Activated T-cell treated with anti-CD3 and anti-CD28 coated beads, Interleukin-2, amount 50 U/mL, for 24 hours (primary cell): ENCODE measurements around the gene LBHD2.
A peak's percentile ranks its signal among the peaks of the same experiment; 100 is the strongest.

Experiments
- DNase-seq: peaks from one replicate; pipeline ENCODE4 v3.0.0-alpha.2; 2020
- H3K27ac Mint-ChIP-seq: 2 replicates; pipeline ENCODE4 v1.8.0; 2020; ENCODE audit warnings: mild to moderate bottlenecking, mixed read lengths
- H3K27me3 Mint-ChIP-seq: 2 replicates; pipeline ENCODE4 v1.8.0; 2020; ENCODE audit warnings: mixed read lengths
- H3K36me3 Mint-ChIP-seq: 2 replicates; pipeline ENCODE4 v1.8.0; 2020; ENCODE audit warnings: low read depth, mixed read lengths
- H3K4me1 Mint-ChIP-seq: 2 replicates; pipeline ENCODE4 v1.8.0; 2020; ENCODE audit warnings: low read depth, mixed read lengths
- H3K4me3 Mint-ChIP-seq: 2 replicates; pipeline ENCODE4 v1.8.0; 2020; ENCODE audit warnings: mild to moderate bottlenecking, moderate library complexity, mixed read lengths
- H3K9me3 Mint-ChIP-seq: 2 replicates; pipeline ENCODE4 v1.8.0; 2020; ENCODE audit warnings: mixed read lengths

LBHD2 gene

DNA sequence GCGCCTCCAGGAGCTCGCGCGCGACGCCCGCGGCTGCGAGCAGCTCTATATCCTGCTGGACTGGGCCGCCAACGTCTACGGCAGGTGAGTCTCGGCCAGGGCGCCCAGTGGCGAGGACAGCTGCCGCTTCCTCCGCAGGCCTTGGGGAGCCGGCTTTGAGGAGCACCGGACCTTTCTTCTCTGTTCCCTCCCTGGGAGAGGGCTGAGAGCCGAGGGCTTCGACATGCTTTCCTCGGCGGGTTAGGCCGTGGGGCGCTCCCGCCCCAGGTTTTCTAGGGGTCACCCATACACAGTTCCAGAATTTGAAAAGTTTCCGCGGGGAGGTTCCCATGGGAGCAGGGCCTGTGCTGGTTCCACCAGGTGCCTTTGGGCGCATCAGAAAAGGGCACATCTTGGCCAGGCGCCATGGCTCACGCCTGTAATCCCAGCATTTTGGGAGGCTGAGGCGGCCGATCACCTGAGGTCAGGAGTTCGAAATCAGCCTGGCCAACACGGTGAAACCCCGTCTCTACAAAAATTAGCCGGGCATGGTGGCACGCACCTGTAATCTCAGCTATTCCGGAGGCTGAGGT, 18.8 kb downstream of the LBHD2 start:
- Mint-ChIP-seq H3K27me3 (peaks cover 55% of the 10 kb centered on the region), H3K4me3 (no peak overlapping the region), H3K4me1 (peaks cover 8% of the 10 kb centered on the region), H3K36me3 (no peaks in the 10 kb centered on the region), H3K27ac (no peak overlapping the region), H3K9me3 (no peaks in the 10 kb centered on the region)
- DNase-seq: no peak

DNA sequence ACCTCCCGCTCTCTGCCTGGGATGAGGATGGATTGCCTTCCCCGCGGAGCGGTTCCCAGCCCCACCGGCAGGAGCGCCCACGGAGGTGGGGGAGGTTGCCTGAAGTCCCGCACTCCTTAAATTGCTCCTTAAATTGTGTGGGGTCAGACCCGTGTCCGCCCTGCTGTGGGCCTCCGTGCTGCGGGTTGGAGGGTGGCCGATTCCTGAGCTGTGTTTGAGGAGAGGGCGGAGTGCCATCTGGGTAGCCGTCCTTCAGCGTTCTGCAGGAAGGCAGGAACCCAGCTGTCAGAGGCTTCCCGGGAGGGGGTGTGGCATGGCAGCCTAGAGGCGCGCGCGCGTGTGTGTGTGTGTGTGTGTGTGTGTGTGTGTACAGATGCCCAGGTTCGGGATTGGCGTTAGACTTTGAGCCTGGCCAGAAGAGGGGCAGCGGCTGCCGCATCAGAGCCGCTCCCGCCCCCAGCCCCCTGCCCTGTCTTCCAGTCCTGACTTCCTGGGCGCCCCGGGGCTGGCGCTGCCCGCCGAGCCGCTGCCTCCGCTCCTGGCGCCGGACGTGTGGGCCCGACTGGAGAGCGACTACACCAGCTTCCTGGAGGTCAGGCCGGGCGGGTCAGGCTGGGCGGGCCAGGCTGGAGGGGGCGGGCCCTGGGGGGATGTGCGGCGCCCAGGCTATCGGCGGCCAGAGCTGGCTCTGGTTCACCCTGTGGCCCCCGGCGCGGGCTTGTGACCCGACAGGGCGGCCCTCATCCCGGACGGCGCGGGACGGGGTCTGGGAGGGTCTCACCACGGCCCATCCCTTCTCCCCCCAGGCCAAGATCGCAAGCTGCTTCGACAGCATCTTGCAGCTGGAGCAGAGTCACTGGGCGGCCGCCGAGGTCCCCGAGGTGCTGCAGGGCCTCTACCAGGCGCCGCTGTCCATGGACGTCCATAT, 19.7 kb downstream of the LBHD2 start:
- DNase-seq: no peak
- peaks cover 60% of the 10 kb centered on the region for H3K27me3 Mint-ChIP-seq

DNA sequence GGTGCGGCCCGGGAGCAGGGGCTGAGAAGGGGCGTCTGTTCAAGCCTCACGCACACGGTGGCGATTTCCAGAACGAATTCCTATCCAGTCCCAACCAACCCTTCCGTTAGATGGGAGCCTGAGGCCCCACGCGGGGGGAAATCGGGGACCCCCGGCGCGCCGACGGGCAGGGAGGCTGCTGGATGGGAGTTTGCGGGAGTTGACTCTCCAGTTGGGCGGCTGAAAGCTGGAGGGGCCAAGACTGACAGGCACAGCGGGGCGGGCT, 20.3 kb downstream of the LBHD2 start:
- Mint-ChIP-seq H3K27ac (no peak overlapping the region), H3K27me3 (peaks cover 60% of the 10 kb centered on the region), H3K9me3 (no peaks in the 10 kb centered on the region), H3K4me3 (no peak overlapping the region), H3K36me3 (no peaks in the 10 kb centered on the region), H3K4me1 (peaks cover 8% of the 10 kb centered on the region)
- DNase-seq: no peak

More for the DNA sequence above, 19.7 kb downstream of the LBHD2 start:
- H3K4me1 Mint-ChIP-seq: peaks cover 8% of the 10 kb centered on the region
- H3K27ac Mint-ChIP-seq: no peak overlapping the region
- no peak overlapping the region for H3K4me3 Mint-ChIP-seq
- no peaks in the 10 kb centered on the region for H3K9me3 Mint-ChIP-seq
- no peaks in the 10 kb centered on the region for H3K36me3 Mint-ChIP-seq

DNA sequence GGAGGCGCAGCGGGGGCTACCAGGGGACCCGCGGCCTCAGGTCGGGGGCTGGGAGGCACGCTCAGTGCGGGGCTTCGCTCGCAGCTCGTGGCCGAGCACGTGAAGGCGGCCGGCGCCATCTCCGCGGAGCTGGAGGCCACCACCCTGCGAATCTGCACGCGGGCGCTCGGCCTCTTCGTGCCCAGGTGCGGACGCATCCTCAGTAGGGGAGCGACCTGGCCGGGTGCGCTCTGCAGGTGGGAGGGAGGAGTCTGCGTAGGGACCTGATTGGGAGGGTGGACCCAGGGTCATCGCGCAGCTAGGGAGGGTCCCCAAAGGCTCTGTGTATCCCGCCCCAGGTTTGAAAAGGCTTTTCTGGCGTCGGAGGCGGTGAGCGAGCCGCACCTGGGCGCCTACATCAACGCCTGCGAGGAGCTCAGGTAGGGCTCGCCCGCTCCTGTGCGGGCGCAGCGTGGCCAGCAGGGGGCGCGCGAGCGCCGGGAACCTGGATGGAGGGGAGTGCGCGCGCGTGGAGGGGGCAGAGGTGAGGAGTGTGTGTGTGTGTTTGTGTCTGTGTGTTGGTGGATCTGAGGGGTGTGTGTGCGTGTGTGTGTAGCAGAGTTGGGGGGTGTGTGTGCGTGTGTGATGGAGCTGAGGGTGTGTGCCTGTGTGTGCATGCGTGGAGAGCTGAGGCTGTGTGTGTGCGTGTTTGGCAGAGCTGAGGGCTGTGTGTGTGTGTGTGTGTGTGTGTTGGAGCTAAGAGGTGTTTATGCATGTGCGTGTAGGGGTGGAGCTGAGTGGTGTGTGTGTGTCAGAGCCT, 20.8 kb downstream of the LBHD2 start:
- H3K9me3 Mint-ChIP-seq: no peaks in the 10 kb centered on the region
- H3K27me3 Mint-ChIP-seq: peaks cover 61% of the 10 kb centered on the region
- H3K27ac Mint-ChIP-seq: no peak overlapping the region
- H3K36me3 Mint-ChIP-seq: no peaks in the 10 kb centered on the region
- no peak overlapping the region for H3K4me3 Mint-ChIP-seq
- DNase-seq: peak; percentile 86
- H3K4me1 Mint-ChIP-seq: peaks cover 8% of the 10 kb centered on the region

DNA sequence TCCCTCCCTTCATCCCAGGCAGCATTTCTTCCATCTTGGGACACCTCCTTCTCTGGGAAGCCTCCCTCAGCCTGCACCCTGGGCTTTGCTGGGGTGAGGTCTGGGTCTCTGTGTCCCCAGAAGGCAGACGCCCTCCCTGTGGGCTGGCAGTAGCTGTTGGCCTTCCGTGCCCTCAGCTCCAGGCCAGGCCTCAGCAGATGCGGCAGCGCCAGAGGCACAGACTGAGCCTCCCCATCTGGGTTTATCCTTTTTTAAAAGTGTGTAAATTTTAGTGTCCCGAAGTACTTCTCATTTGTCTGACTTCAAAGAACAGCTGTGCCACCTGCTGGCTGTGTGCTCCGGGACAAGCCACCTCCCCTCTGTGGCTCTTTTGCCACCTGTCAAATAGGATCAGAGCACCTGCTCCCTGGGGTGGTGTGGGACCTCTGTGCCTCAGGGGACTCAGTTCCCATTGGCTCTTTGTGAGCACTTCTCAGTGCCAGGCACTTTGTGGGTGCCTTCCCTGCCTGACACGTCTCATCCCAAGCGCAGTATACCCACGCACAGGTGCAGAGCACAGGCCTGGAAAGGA, 21.7 kb downstream of the LBHD2 start:
- DNase-seq: no peak
- Mint-ChIP-seq H3K27me3 (peaks cover 60% of the 10 kb centered on the region), H3K36me3 (no peaks in the 10 kb centered on the region), H3K4me3 (no peak overlapping the region), H3K4me1 (peaks cover 8% of the 10 kb centered on the region), H3K9me3 (no peaks in the 10 kb centered on the region), H3K27ac (no peak overlapping the region)

DNA sequence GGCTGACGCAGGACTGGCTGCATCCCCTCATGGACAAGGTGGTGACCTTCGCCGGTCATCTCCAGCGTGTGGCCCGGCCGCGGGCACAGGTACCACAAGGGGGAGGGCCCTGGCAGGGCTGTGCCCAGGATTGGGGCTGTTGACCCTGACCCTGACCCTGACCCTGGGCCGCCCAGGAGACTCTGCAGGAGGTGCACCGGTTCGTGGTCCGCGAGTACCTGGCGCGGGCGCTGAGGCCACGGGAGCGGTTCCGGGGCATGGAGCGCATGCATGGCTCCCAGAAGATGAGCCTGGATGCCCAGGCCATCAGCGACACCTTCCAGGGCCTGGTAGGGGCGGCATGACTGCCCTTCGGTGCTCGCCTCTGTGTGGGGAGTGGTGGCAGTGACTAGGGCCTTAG, 23.4 kb downstream of the LBHD2 start:
- Mint-ChIP-seq H3K27me3 (peaks cover 52% of the 10 kb centered on the region), H3K4me1 (peaks cover 8% of the 10 kb centered on the region), H3K27ac (no peak overlapping the region), H3K36me3 (no peaks in the 10 kb centered on the region), H3K4me3 (no peak overlapping the region), H3K9me3 (no peaks in the 10 kb centered on the region)
- DNase-seq: no peak

DNA sequence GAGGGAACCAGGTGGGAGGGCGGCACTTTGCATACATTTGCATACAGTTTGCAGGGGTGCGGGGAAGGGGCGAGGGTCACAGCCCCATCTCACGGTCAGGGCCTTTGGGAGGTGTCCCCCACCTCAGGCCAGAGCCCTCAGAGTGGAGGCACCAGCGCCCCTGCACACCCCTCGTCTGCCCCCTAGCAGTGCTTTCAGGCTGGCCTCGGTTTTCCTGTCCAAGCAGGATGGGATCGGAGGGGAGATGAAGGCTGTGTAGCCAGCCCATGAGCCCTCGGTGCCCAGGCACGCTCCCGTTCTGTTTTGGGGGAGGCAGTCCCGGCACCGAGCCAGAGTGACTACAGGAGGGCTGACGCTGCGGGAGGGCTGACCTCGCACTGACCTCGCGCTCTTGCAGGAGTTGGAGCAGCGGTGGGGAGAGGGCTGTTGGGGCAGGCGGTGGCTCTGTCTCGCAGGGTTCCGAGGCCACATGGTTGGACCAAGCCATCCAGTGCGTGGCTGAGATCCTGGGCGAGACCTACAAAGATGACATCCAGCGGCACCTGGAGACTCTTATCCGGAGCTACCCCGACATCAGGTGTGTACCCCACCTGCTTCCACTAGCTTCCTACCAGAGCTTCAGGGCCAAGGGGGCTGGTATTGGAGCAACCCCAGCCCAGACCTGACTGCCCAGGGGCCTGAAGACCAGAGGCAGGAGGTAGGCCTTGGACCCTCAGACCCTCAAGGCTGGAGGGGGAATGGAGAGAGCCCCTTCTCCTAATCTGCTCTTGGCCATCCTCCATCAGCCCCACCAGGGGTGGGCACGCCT, 24.1 kb downstream of the LBHD2 start:
- no peak overlapping the region for H3K4me3 Mint-ChIP-seq
- H3K27ac Mint-ChIP-seq: no peak overlapping the region
- H3K9me3 Mint-ChIP-seq: no peaks in the 10 kb centered on the region
- peaks cover 45% of the 10 kb centered on the region for H3K27me3 Mint-ChIP-seq
- peaks cover 8% of the 10 kb centered on the region for H3K4me1 Mint-ChIP-seq
- H3K36me3 Mint-ChIP-seq: no peaks in the 10 kb centered on the region
- DNase-seq: no peak

DNA sequence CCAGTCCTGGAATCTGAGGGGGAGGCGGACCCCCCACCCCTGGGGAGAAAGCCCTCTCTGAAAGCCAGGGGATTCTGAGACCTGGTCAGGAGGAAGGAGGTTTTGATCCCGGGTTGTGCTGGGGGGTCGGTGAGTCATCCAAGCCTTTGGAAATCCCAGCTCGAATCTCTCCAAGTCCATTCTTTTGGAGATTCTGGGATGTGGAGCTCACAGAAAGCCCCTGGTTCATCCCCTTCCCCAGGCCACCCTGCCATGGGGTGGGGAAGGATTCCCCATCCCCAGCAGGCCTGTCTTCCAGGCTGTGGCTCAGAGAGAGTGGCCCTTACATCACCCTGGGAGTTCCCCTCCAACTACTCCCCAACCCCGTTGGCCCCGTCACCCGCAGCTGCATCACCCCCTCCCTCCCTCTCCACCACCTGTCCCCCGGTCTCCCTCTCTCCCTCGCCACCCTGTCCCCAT, 24.8 kb downstream of the LBHD2 start:
- Mint-ChIP-seq H3K4me3 (no peak overlapping the region), H3K27me3 (peaks cover 40% of the 10 kb centered on the region), H3K9me3 (no peaks in the 10 kb centered on the region), H3K4me1 (peaks cover 6% of the 10 kb centered on the region), H3K36me3 (no peaks in the 10 kb centered on the region), H3K27ac (no peak overlapping the region)
- DNase-seq: no peak

DNA sequence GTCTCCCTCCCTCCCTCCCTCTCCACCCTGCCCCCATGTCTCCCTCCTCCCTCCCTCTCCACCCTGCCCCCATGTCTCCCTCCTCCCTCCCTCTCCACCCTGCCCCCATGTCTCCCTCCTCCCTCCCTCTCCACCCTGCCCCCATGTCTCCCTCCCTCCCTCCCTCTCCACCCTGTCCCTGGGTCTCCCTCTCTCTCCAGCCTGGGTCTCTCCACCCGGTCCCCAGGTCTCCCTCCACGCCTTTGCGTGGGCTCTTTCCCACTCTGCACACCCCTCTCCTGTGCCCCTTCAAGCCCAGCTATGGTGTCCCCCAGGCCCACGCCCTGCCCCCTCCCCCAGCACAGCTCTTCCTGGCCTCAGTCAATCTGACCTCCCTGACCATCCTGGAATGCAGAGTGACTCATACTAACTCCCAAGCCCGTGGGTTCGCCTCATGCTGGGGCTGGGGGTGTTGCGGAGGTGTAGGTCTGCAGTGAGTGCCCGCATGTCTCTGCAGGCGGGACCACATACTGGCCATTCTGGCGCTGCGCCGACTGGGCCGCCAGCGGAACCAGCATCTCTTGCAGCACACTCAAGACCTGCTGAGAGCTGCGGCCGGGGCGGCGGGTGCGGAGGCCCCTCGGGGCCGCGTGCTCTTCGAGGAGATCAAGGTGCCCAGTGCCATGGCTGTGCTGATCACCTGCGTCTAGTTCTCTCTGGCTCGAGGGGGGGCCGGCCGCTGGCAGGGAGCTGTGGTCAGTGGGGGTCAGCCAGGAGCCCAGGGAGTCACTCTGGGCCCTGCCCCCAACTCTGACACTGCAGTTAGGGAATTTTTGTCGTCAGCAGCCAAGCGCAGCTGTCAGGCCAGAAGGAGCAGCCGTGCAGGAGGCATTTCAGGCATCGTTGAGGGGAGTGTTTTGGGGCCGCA, 25.8 kb downstream of the LBHD2 start:
- H3K4me3 Mint-ChIP-seq: no peak overlapping the region
- peaks cover 35% of the 10 kb centered on the region for H3K27me3 Mint-ChIP-seq
- H3K9me3 Mint-ChIP-seq: no peaks in the 10 kb centered on the region
- DNase-seq: no peak
- no peaks in the 10 kb centered on the region for H3K36me3 Mint-ChIP-seq
- H3K27ac Mint-ChIP-seq: no peak overlapping the region
- peaks cover 8% of the 10 kb centered on the region for H3K4me1 Mint-ChIP-seq

DNA sequence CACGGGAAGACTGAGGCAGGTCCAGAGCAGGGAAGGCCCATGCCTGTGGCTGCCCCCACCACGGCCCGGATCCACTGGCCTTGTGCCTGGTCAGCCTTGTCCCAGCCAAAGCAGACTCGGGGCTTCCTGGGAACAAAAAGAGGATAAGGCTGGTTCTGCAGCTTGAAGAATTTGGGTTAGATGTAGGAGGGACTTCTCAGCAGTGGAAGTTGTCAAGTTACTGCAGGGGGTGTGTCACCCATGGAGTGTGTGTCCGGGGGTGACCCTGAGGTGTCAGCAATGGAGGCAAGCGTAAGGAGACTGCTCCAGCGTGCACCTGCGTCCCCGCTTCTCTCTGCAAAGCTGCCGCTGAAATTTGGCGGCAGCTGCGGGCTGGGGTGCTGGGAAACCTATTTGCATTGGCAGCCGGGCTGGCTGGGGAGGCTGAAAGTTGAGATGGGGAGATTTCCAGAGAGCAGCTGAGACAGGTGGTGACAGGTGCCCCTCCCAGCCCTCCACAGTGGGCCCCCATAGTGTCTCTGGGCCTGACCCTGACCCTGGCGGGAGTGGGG, 26.7 kb downstream of the LBHD2 start:
- no peak overlapping the region for H3K27ac Mint-ChIP-seq
- no peaks in the 10 kb centered on the region for H3K36me3 Mint-ChIP-seq
- peaks cover 8% of the 10 kb centered on the region for H3K4me1 Mint-ChIP-seq
- DNase-seq: no peak
- H3K9me3 Mint-ChIP-seq: no peaks in the 10 kb centered on the region
- no peak overlapping the region for H3K4me3 Mint-ChIP-seq
- H3K27me3 Mint-ChIP-seq: peaks cover 25% of the 10 kb centered on the region

DNA sequence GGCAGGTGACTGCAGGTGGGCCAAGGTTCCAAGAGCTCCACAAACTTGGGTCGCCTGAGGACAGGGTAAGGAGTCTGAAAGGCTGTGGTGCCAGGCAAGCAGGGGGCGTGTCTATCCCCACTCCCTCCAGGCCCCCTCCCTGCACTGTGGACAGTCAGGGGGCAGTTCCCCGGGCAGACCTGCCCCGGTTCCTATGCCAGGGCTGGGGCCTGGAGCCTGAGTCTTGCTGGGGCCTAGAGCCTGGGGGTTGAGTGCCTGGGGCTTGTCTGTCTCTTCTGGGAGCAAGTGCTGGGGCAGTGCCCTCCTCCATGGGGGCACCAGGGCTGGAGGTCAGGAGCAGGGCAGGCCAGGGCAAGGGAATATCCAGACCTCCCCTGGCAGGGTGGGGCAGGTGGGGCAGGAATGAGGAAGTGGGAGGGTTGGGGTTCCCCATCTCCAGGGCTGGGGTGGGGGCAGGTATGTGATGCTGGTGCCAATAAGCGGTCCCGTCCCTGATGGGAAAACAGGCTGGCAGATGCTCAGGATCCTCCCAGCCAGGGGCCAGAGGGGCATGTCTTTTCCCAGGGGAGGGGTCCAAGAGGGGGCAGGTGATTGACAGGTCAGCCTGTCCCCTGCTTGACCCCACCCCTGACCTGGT, 27.3 kb downstream of the LBHD2 start:
- Mint-ChIP-seq H3K9me3 (no peaks in the 10 kb centered on the region), H3K27me3 (peaks cover 19% of the 10 kb centered on the region), H3K4me3 (no peak overlapping the region), H3K36me3 (no peaks in the 10 kb centered on the region), H3K4me1 (peaks cover 8% of the 10 kb centered on the region), H3K27ac (no peak overlapping the region)
- DNase-seq: no peak

DNA sequence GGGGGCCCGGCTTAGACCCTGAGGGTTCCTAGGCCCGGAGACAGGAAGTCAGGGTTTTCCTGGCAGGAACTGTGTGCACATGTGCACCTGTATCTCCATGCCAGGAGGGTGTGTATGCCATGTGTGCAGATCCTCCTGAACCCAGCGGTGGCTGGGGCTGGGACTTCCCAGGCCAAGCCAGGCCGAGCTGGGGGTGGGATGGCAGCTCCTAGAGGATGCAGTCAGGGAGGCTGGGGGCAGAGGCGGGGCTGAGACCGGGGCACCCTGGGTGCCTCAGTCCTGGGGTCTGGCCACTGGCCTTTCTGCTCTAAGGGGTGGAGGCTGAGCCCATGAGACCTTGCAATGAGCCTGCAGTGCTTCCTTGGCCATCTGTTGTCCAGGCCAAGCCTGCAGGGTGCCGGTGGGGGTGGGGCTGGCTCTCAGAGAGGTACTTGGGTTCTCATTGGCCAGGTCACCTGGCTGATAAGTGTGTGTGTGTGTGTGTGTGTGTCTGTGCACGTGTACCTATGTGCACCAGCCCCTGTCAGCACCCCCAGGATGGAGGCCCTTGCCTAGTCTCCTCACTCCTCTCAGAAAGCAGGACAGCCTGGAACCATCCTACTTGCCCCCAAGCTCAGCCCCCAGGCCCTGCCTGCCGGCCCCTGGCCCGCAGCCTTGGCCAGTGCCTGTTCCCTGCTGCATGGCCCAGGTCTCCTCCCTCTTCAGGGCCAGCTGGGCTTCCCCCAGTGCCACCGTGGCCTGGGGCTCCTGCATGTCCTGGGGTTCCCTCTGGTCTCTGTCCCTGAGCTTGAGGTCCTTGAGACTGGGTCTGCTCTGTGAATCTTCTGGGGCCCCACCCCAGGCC, 28.6 kb downstream of the LBHD2 start:
- no peaks in the 10 kb centered on the region for H3K36me3 Mint-ChIP-seq
- no peaks in the 10 kb centered on the region for H3K9me3 Mint-ChIP-seq
- DNase-seq: no peak
- H3K4me3 Mint-ChIP-seq: no peak overlapping the region
- H3K27ac Mint-ChIP-seq: no peak overlapping the region
- peaks cover 14% of the 10 kb centered on the region for H3K27me3 Mint-ChIP-seq
- peaks cover 8% of the 10 kb centered on the region for H3K4me1 Mint-ChIP-seq
